HG03108 (cell line): ENCODE measurements around the gene TMEM50A.
A peak's percentile ranks its signal among the peaks of the same experiment; 100 is the strongest.
"Not testable (repeated sequence)": the region's sequence is repeated elsewhere in the genome, so short reads cannot be mapped to it uniquely, and the experiment has no call there.

ENCODE experiments used
- ATAC-seq: cut with Tn5 transposase; IDR thresholded peaks from one replicate; pipeline ENCODE4 v1.9.1; 2021; ENCODE audit warnings: moderate library complexity; ENCODE audit not compliant: unreplicated experiment

TMEM50A gene

DNA sequence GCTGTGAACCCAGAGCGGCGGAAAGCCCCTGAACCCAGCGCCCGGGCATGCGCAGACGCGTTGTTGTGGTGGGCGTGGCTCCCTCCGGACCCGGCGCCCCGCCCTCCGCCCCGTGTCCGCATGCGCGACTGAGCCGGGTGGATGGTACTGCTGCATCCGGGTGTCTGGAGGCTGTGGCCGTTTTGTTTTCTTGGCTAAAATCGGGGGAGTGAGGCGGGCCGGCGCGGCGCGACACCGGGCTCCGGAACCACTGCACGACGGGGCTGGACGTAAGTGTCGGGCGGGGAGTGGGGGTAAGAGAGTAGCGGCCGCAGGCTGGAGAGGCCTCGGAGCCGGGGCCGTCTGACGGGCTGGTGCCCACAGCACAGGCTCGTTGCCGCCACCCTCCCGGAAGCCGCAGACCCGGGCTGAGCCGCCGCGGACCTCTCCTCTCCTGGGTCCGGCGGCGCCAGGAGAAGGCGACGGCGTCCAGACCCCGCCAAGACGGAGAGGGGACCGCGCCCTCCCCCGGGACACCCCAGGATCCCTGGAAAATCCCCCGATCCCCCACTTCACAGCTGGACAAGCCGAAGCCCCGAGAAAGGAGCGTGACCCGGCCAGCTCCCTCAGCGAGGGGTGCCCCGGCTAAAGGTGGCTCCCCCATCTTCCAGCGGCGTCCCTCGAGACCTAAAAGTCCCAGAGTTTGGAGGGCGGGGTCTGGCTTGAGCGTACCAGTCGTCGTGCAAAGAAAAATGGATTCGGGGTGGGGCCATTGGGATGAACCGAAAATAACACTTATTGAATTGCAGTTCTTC lies at the start of gene TMEM50A:
Gene TMEM50A, plus strand, starts transcription at position 147 of the 794 bp plus-strand sequence. CDS start 2,153 bp downstream, outside the sequence.
- ATAC-seq = peak; percentile 66

DNA sequence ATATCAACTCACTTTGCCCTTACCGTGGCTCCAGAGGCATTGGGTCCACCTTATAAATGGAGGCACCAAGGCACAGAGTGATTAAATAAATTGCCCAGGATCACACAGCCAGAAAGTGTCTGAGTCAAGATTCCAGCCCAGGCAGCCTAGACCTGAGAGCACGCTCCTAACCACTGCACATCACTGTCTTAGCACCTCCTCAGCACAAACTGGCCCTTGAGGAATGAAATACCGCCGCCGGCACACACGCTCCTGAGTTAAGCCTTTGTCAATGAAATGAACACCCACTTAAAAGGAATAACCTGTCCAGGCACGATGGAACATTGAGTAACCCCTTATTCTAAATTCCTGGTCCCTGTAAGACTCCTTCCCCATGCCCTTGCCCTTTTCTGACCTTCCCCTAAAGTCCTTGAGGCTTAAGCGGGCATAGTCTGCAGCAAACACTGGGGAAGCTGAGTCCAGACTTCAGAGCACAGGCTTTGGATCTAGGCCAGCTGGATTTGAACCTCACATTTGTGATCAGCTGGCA lies 49.5 kb upstream of the TMEM50A start:
- not testable (repeated sequence) for ATAC-seq

DNA sequence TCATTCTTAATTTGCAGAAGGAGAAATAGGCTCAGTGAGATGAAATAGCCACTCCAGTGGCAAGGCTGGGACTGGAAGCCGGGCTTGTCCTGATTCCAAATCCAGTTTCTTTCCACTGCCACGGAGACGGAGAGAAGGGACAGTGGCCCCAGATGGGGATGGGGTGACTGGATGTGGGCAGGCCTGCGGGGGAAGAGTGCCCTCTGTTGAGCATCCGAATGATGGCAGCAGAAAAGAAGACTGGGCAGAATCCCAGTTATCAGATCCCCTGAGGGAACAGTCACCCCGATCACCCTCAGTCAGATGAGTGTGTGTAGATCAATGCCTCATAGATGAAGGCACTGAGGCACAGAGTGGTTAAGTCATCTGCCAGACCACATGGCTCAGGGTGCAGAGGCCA lies 48.1 kb upstream of the TMEM50A start:
- ATAC-seq = not testable (repeated sequence)

DNA sequence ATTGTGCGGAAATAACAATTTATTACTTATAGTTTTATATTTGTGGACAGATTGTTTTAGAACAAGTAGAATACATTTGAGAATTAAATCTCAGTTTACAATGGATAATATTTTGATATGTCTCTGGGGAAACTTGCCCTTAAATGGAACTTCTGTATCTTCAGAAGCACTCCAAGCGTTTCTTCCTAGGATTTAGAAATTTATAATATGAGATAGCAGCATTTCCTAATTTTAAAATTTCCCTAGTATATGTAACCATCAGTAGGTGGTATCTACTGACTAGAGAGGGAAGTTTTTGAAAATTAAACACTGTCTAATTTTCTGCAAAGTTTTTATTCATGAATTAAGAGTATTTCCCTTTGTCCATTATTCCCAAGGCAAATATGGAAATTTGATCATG lies 44.7 kb upstream of the TMEM50A start:
- not testable (repeated sequence) for ATAC-seq

DNA sequence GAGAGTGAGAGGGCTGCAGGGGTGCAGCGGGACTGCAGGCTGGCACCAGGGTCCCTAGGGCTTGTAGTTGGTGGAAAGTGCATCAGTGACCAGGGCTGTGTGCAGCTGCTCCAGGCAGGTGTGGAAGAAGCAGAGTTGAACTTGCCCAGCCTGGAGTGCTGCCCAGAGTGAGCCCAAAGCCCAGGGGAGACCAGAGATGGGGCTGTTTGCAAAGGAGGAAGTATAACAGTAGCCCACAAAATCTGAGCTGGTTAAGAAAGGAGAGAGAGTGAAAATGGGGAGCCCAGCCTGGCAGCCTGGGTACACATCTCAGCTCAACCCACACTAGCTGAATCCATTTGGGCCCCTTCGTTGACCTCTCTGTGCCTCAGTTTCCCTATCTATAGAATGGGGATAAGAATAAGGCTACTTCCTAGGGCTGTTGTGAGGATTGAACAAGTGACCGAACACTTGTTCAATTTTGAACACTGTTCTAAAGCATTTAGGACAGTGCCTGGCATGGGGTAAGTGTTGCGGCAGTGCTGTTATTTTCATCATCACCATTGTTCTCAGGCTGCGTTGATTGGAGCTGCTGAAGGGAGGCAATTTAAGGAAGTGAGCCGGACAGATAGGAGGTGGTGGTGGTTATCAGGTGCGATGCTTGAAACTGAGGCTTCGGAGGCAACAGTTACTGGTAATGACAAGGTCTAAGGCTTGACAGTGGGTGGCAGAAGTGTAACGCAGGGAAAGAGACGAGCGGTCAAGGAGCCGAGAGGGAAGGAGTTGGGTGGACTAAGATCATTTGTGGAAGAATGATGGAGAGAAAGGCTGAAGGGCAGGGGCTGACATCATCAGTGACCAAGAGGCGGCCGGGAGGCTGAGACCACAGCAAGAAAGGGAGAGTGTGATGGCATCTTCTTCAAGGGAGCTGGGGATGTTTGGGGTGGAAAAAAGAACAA lies 43.0 kb upstream of the TMEM50A start:
- ATAC-seq = not testable (repeated sequence)

- not testable (repeated sequence) for ATAC-seq
These were observed 41.6 kb upstream of the TMEM50A start for GRCh38 chr1:25296501-25296900.

DNA sequence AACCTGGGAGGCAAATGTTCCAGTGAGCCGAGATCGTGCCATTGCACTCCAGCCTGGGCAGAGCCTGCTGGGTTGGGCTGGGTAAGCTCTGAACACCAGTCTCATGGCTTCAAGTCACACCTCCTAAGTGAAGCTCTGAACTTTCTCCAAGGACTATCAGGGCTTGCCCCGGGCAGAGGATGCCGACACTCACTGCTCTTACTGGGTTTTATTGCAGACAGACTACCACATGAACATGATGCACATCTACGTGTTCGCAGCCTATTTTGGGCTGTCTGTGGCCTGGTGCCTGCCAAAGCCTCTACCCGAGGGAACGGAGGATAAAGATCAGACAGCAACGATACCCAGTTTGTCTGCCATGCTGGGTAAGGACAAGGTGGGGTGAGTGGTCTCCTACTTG lies 37.4 kb upstream of the TMEM50A start:
- not testable (repeated sequence) for ATAC-seq

GRCh38 chr1:25302330-25302729 lies 35.8 kb upstream of the TMEM50A start:
- not testable (repeated sequence) for ATAC-seq

DNA sequence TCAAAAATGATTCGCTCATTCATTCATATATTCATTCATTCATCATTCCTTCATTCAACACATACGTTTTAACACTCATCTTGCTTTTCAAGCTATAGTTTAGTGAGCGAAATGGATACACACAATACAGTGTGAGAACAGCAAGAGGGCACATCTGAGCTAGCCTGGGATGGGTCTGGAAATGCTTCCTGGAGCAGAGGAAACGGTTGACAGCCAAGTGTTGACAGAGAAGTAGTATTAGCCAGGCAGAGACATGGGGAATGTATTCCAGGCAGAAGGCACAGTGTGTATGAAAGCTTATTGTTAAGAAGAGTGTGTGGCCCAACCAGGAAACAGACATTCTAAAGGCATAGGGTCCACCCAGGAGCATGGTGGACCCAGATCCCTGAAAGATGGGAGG lies 33.2 kb upstream of the TMEM50A start:
- ATAC-seq = not testable (repeated sequence)

DNA sequence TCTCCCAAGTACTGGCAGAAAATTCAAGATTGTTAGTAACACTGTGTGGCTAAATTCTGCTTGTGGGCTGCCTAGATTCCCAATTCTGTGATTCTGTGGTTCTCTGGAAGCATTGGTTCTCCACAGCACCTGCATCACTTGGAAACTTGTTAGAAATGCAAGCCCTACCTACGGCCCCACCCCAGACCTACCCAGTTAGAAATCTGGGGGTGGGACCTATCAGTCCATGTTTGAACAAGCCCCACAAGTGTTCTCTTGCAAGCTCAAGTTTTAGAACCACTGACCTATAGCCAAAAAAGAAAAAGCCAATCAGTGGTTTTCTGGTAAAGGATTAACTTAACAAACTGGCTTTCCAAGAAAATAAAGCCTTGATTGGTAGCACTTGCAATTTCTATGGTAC lies 30.0 kb upstream of the TMEM50A start:
- ATAC-seq = not testable (repeated sequence)

DNA sequence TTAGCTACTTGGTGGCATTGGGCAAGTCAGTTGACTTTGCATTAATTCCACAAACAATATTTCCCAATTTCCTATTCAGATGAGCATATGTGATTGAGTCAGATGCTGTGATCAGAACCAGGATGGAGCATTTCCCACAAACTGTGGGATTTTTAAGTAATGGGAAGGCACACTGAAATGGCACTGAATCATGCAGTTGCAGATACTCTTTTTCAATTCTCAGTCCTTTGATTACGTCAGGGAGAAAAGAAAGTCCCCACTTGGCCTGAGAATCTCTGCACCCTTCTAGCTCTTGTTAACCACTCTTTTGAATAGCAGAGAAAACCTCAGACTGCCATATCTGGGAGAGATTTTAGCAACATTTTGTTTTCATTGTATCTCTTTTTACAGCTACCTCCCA lies 29.0 kb upstream of the TMEM50A start:
- not testable (repeated sequence) for ATAC-seq

DNA sequence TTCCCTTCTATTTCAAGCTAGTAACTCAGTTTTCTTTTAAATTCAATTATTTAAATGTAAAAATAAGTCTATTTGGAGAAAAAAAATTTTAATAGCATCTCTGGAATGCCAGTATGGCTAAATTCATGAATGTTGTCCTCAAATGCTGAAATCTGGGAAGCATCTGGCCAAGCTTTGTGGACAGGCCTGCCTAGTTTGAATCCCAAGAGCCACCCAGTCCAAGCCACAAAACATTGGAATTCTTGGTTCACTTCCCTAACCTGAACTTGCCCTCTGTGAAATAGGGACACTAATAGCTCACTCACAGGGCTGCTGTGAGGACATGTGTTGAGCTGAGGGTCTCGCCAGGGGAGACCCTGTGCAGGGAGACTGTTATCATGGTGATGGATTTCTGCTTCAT lies 28.6 kb upstream of the TMEM50A start:
- not testable (repeated sequence) for ATAC-seq

GRCh38 chr1:25312806-25313470 lies 25.2 kb upstream of the TMEM50A start:
- ATAC-seq = not testable (repeated sequence)

GRCh38 chr1:25320314-25320938 lies 17.7 kb upstream of the TMEM50A start:
- ATAC-seq = not testable (repeated sequence)

DNA sequence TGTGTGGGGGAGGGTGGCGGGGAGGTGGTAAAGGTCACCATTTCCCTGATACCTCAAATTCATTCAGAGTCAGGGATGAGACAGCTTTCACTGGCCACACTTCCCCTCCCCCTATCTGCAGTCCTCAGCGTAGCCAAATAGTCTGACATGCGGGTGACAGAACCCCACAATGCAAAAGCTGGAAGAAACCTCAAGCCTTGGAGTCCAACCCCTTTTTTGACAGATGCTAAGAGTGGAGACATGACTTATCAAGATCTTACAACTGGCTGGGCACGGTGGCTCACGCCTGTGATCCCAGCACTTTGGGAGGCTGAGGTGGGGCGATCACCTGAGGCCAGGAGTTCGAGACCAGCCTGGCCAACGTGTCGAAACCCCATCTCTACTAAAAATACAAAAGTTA lies 16.0 kb upstream of the TMEM50A start:
- not testable (repeated sequence) for ATAC-seq

DNA sequence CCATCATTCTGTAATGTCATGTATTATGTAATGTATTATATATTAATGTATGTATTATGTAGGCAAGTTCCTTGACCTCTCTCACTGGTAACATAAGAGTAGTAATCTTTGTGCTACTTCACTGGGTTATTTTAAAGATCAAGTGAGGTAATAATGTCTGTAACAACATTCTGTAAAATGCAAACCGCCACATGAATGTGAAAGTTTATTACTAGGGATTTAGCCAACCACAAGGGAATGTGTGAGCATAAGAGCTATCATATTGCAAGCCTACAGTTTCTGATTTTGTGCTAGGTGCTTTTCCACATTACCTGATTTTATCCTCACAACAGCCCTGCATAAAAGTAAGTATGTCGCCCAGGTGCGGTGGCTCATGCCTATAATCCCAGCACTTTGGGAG lies 13.7 kb upstream of the TMEM50A start:
- ATAC-seq = not testable (repeated sequence)

- not testable (repeated sequence) for ATAC-seq
These were observed 10.0 kb upstream of the TMEM50A start for GRCh38 chr1:25327864-25328790.

- ATAC-seq = not testable (repeated sequence)
These were observed 9.3 kb upstream of the TMEM50A start for GRCh38 chr1:25328791-25329185.

GRCh38 chr1:25329336-25329735 lies 8.8 kb upstream of the TMEM50A start:
- not testable (repeated sequence) for ATAC-seq
